Skeletal muscle cell (primary cell): Measurements from ENCODE around the gene TYW5.

Source experiments
- DNase-seq: peaks from one replicate; pipeline ENCODE4 v3.0.0-alpha.2; 2010; ENCODE audit warnings: low read depth
- H3K4me3 ChIP-seq: 2 replicates; pipeline ENCODE4 v1.5.1; 2011; ENCODE audit warnings: low read depth, mild to moderate bottlenecking, control low read depth, low read length, moderate library complexity

TYW5 gene

GRCh38 chr2:199977984-199978415, 22.7 kb upstream of the TYW5 start:
- peak; percentile 79 for DNase-seq
- no peak overlapping the region for H3K4me3 ChIP-seq

- no peak overlapping the region for H3K4me3 ChIP-seq
- no peak for DNase-seq
Measured at GRCh38 chr2:199975273-199975895, 20.1 kb upstream of the TYW5 start.

- no peak for DNase-seq
- H3K4me3 ChIP-seq, result no peak overlapping the region
Measured at GRCh38 chr2:199973703-199974102, 18.4 kb upstream of the TYW5 start.

GRCh38 chr2:199972088-199972626, 16.9 kb upstream of the TYW5 start:
- H3K4me3 ChIP-seq, result no peak overlapping the region
- DNase-seq, result no peak

DNA sequence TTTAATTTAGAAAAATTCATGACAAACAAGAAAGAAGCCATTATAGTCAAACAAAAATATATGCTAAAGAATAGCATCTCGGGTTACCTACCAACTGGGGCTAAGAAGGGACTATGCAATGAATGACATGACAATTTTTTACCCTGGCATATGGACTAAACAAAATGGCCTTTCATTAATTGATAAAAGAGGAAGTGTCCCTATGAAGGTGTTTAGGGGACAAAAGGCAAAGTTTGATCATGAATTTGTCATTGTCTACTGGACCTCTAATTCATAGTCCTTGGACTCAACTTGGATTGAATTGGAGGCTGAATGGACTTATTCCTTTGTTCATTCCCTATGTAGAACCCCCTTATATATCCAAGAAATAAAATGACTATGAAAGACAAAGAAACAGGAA, 12.8 kb upstream of the TYW5 start:
- H3K4me3 ChIP-seq, result no peak overlapping the region
- DNase-seq, result no peak

DNA sequence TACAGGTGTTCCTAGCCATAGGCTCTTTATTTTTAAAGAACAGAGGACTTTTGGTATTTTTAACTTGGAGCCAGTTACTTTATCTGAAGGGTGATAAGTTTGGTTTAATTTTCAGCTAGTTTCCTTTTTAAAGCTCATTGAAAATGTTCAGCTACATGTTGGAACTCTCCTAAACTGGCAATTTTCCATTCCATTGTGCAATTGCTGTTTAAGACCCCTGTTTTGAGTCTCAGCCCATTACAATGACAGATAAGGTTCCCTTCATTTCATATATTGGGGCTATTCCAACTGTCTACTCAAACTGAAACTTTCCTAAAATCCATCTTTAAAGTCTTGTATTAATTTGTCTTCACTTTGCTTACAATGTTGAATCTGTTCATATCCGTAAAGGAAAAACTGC, 11.7 kb upstream of the TYW5 start:
- DNase-seq, result no peak
- H3K4me3 ChIP-seq, result no peak overlapping the region

DNA sequence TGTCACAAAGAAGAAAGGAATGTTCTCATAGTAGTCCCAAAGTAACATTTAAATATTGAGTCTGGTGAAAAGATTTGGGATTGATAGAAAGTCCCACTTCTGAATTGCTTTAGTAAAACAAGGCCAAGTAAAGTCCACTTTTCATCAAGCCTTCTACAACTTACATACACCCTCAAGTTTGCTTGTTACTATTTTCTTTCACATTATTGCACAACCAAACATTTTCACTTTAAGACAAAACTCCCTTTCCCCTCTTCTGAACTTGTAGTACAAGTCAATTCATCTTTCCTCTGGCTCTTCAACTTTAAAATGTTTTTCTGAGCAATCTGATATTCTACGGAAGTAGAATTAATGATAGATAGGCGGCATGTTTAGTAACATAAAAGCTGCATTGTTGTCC, 11.1 kb upstream of the TYW5 start:
- H3K4me3 ChIP-seq, result no peak overlapping the region
- DNase-seq, result no peak

DNA sequence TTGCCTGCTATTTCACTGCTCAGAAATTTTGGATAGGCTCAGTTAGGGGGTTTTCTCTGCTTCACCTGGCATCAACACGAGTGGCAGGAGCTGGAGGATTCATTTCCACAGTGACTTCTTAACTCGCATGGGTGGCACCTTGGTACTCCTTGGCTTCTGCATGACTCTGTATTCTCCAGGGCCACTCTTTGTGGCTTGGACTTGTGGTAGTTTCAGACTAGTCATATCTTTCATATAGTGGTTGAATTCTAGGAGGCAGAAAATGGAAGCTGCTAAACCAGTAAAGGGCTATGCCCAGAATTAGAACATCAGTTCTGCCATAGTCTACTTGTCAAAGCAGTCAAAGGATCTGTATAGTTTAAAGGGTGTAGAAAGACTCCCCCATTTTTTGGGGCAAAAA, 6.9 kb upstream of the TYW5 start:
- DNase-seq, result no peak
- no peak overlapping the region for H3K4me3 ChIP-seq

DNA sequence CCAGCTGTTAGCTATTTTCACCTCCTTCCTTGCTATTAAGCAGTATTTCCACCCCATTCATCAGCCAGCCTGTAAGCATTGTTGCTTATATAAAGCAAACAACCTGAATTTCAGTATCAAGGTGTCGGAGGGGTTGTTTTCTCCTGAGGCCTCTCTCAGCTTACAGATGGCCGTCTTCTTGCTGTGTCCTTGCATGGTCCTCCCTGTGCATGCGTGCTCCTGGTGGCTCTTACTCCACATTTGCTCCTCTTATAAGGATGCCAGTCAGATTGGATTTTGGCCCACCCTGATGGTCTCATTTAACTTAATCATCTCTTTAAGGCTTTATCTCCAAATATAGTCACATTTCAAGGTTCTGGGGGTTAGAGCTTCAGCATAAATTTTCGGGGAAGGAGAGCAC, 2.7 kb upstream of the TYW5 start:
- no peak for DNase-seq
- no peak overlapping the region for H3K4me3 ChIP-seq

GRCh38 chr2:199956062-199956380, 730 bp upstream of the TYW5 start:
- peak overlapping the region; percentile 84 for H3K4me3 ChIP-seq
- no peak for DNase-seq

GRCh38 chr2:199955007-199955338, 318 bp downstream of the TYW5 start:
- peak overlapping the region; percentile 84 for H3K4me3 ChIP-seq
- no peak for DNase-seq

- no peak overlapping the region for H3K4me3 ChIP-seq
- DNase-seq, result no peak
Measured at GRCh38 chr2:199951023-199951422, 4.3 kb downstream of the TYW5 start.

GRCh38 chr2:199950396-199950795, 4.9 kb downstream of the TYW5 start:
- no peak for DNase-seq

GRCh38 chr2:199946836-199947235, 8.5 kb downstream of the TYW5 start:
- H3K4me3 ChIP-seq, result no peak overlapping the region
- no peak for DNase-seq

More at GRCh38 chr2:199950396-199950795, 4.9 kb downstream of the TYW5 start:
- no peak overlapping the region for H3K4me3 ChIP-seq

DNA sequence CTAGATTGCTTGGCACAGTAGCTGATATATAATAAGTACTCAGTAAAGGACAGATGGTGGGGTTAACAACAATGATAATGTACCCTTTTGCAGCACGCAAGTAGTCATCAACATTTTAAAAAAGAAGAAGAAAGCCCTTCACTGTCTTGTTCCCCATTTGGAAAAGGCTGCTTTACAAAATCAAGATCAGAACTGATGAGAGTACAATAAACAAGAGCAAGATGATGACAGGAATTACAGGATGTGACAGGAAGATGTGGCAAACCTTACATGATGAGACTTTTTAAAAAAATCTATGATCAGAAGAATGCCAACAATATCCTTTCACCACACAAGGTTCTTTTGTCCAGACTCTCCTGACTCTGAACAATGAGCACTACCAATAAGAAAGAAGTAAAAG, 9.1 kb downstream of the TYW5 start:
- H3K4me3 ChIP-seq, result no peak overlapping the region
- DNase-seq, result no peak

DNA sequence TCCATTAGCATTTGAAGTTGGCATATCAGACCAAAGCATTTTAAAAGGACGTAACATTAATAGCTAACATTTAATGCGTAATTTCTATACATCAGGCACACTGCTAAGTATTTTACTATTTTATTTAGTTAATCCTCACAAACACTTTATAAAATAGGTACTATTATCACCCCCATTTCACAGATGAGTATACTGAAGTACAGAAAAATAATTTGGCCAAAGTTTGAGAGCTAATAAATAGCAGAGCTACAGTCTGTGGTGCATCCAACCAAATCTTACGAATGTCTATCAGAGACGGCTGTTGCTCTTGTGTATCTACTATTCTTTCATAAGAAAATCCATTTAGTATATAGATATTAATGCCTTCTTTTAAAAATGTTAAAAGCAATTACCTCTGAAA, 11.9 kb downstream of the TYW5 start:
- no peak overlapping the region for H3K4me3 ChIP-seq
- no peak for DNase-seq

GRCh38 chr2:199940373-199940772, 14.9 kb downstream of the TYW5 start:
- H3K4me3 ChIP-seq, result no peak overlapping the region
- no peak for DNase-seq

DNA sequence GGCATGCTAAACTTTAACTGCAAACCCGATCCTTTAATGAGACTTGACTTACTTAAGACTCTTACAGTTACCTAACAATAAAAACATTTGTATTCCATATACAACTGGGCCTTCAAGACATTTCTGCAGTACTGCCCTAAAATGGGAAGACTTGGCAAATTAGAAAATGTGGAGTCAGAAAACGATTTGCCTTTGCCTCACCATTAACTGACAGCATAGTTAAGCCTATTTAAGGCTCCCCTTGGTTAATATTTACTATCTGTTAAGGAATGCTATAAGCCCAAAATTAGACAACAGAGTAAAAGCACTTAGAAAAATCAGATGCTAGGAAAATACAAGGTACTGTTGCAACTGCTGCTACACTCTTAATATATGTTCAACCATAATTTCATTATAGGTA, 18.7 kb downstream of the TYW5 start:
- H3K4me3 ChIP-seq, result no peak overlapping the region
- DNase-seq, result no peak

DNA sequence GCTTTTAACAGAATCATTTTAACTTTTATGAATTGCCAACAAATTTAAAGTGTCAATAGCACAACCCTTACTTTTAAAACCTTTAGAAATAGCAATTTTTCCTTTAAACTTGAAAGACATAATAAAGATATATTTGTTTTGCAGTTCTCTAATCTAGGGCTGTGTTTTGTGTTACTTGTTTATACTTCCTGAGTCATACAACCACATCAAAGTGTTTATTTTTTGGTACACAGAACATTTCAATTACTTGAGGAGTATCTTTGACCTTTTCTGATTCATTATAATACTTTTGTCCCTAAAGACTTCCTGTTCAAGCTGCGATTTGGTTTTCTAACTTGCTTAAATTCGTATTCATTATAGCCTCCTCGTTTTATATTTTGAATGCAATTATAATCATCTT, 21.8 kb downstream of the TYW5 start:
- no peak for DNase-seq

DNA sequence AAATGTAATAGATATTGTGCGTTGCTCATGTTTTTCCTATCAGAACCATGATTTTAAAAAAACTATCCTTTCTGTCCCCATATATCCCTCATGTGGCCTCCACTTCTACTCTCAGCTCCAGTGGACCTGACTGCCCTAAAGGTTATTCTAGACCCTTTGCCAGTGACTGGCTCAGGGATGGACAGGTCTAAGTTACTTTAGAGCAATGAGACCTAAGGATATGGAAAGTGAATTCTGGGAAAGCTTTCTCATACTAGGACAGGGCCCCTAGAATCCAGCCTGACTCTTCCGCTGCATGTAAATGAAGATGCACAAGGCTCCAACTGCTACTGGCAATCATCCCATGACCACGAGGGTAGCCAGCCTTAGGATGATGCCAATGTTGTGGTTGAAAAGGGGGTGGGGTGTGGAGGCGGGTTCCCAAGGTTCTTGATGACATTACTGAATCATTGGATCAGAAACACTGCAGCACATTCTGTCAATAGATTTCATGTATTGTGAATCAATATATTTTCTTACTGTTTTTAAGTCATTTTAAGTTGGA, 22.9 kb downstream of the TYW5 start:
- peak; percentile 31 for DNase-seq
- no peak overlapping the region for H3K4me3 ChIP-seq

More for the DNA sequence above, 21.8 kb downstream of the TYW5 start:
- H3K4me3 ChIP-seq, result no peak overlapping the region

- no peak for DNase-seq
- no peak overlapping the region for H3K4me3 ChIP-seq
Measured at GRCh38 chr2:199929262-199929661, 26.0 kb downstream of the TYW5 start.

DNA sequence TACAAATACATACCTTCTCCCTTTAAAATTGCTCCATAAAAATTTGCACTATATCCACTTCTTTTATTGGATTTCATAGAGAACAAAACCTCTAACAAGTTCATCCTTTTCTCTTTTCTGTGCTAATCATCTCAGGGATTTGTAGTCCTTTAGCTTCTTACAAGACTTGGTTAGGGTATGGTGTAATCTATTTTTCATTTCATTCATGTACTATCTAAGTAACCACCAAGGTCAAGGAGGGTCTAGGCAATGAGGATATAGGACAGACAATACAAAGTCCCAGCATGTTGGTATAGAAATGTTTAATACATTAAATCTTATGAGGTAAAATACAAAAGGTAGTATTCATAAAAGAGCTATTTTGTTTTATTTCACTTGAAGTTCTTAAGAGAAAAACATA, 26.7 kb downstream of the TYW5 start:
- no peak overlapping the region for H3K4me3 ChIP-seq
- DNase-seq, result no peak
